Hematopoietic multipotent progenitor cell treated with erythropoietin and hydrocortisone succinate and interleukin-3 and kit ligand, for 17 days (in vitro differentiated cells): ENCODE data around the gene SV2C.
"Not testable (repeated sequence)": the region's sequence is repeated elsewhere in the genome, so short reads cannot be mapped to it uniquely, and the experiment has no call there.

ENCODE experiments used
- DNase-seq: peaks from one replicate; pipeline ENCODE4 v3.0.0-alpha.2; 2015; ENCODE audit warnings: low spot score

The SV2C gene, protein sequence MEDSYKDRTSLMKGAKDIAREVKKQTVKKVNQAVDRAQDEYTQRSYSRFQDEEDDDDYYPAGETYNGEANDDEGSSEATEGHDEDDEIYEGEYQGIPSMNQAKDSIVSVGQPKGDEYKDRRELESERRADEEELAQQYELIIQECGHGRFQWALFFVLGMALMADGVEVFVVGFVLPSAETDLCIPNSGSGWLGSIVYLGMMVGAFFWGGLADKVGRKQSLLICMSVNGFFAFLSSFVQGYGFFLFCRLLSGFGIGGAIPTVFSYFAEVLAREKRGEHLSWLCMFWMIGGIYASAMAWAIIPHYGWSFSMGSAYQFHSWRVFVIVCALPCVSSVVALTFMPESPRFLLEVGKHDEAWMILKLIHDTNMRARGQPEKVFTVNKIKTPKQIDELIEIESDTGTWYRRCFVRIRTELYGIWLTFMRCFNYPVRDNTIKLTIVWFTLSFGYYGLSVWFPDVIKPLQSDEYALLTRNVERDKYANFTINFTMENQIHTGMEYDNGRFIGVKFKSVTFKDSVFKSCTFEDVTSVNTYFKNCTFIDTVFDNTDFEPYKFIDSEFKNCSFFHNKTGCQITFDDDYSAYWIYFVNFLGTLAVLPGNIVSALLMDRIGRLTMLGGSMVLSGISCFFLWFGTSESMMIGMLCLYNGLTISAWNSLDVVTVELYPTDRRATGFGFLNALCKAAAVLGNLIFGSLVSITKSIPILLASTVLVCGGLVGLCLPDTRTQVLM

DNA sequence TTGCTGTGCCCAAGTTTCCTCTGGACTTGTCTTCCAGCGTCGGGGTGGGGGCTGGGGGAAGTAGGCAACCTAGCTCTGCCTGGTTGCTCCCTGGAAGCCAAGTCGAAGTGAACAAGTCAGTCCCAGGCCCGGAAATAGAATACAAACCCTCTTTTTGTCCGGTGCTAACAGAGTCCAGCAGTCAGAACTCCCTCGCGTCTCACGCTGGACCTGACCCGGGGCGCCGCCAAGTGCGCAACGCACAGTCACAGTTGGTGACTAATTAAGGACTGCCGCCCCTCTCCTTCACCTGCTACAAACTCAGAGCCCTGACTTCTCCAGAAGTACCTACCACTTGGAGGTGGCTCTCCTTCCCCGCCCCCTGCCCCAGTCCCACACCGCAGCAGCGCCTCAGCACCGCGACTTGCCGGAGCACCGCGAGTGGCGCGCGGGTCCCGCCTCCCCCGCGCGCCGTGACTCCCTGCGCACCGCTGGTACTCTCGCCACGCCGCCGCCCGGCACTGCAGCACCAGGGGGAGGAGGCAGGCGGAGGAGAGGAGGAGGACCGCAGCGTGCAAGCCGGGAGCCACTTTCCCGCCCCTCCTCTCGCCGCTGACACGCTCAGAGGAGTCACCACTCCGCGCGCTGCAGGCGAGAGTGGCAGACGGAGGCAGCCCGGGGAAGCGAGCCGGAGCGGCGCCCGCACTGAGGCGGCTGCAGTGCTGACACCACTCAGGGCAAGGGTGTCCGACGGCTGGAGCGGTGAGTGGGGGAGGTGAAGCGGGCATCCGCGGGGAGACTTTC is at the start of gene SV2C:
Gene SV2C, plus strand, starts transcription at position 612 of the 783 bp plus-strand sequence. CDS start 48,368 bp downstream, outside the sequence.
- DNase-seq, result no peak

DNA sequence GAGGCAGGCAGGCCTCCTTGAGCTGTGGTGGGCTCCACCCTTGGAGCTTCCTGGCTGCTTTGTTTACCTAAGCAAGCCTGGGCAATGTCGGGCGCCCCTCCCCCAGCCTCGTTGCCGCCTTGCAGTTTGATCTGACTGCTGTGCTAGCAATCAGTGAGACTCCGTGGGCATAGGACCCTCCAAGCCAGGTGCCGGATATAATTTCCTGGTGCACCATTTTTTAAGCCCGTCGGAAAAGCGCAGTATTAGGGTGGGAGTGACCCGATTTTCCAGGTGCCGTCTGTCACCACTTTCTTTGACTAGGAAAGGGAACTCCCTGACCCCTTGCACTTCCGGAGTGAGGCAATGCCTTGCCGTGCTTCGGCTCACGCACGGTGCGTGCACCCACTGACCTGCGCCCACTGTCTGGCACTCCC is 45.4 kb upstream of the SV2C start:
- DNase-seq, result not testable (repeated sequence)

DNA sequence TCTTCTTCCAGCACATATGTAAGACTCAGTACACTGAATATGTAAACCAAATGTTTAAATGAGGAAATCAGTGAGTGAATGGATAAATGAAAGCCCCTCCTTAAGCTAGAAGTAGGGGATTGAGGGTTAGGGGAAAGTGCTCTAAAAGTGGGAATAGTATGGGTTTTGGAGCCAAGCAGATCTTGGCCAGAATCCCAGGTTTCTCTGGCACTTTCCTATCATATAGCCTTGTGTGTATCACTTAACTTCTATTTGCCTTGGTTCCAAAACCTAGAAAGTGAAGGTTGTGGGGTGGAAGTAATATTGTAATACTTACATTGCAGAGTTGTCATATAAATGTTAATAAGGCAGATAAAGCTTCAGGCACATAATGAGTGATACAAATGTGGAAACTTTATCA is 45.0 kb upstream of the SV2C start:
- no peak for DNase-seq

DNA sequence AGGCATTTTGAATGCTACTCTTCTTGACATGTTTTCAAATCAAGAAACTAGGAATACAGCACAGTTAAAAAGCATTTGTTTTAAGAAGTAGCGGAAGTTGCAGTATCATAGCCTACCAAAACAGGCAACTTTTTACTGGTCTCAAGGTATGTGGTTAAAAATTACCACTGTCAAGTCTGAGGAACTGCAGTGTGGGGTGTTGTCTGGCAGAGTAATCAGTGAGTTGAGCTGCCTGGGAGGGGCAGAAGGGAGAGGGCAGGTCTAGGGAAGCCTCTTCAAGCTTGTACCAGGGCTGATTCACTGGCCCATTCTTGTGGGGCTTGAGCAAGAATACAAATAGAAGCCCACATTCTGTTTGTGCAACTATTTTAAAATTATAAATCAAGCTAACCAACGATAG is 42.4 kb upstream of the SV2C start:
- DNase-seq, result no peak

DNA sequence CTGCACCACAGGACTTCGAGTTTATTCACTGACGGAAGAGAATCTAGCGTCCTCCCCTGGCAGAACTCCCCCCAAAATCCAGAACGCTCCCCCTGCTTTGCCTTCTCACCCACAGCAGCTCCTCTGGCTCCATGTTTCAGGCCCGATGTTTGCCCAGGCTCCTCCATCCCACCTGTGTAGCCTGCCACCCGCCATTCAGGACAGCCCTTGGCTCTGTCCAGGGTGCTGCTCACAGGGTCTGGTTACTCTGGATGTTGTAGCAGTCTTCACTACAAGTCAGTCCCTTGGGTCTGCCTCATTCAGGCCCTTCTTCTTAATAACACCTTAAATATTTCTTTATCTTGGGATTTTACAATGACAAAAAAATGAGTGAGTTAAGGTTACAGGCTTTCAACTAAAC is 41.3 kb upstream of the SV2C start:
- DNase-seq, result no peak

DNA sequence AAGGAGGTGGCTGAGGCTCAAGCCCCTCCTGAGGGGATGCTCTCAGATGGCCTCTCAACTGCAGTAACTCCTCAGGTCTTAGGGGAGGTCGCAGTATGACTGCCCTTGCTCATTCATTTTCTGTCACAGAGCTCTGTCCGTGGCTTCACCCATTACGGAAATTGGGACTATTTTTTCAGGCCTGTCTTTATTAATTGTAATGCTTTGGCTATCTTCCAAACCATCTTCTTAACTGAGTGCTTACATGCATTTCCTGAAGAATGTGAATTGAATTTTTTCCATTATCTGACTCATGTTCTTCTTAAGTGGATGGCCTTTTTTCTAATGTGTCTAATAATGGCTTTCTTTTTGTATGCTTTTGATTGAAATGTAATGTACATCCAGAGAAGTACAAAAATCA is 36.4 kb upstream of the SV2C start:
- no peak for DNase-seq

DNA sequence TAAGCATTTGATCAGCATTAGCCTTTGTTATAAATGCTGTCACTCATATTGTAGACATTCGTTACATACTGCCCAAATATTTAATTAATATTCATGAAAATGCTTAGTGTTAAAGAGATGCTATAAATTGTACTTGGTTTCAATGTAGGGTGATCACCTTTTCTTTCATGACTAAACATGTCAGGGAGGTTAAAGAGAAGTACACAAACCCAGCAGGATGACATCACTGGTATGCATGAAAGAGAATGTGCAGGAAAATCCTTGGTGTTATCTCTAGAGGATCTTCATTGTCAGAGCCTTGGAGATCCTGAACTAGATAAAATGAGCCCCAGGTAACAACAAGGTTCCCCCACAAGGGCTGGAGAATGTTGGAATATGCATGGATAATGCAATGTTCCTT is 33.0 kb upstream of the SV2C start:
- no peak for DNase-seq

DNA sequence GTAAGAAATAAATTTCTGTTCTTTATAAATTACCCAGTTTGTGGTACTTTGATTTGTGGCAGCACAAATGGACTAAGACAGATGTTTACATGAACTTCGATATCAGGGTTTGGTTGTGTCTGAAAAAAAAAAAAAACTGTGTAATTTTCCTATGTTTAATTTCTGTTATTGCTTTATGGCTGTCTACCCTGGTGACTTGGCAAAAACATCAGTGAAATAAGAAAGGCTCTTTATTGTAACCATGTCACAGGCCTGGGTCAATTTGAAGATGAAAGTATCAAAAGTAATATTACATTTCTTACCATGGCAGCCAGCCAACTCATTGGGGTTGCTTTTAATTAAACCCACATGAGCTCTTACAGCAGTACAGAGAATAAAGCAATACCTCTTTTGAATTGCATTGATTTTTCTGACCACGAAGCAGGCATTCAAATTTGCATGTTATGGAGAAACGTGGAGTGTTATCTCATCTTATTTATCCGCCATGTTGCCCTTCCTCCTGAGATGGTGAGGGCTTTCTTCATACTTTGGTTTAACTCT is 20.6 kb upstream of the SV2C start:
- no peak for DNase-seq

DNA sequence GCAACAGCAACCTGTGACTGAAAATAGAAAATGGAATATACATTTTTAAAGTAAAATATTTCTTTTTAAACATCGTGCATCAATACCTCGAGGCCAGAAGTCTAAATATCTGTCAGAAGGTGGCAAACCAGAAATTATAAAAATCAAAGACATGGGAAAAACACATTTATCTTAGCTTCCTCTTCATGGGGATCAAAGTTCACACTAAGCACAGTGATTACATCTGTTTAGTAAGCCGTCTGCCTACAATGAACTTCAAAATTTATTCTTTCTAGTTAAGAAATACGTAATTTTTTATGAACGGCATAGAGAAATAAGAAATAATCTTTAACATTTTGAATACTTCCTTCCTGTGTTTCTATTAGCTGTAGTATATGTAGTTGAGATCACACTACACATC is 17.9 kb upstream of the SV2C start:
- no peak for DNase-seq

DNA sequence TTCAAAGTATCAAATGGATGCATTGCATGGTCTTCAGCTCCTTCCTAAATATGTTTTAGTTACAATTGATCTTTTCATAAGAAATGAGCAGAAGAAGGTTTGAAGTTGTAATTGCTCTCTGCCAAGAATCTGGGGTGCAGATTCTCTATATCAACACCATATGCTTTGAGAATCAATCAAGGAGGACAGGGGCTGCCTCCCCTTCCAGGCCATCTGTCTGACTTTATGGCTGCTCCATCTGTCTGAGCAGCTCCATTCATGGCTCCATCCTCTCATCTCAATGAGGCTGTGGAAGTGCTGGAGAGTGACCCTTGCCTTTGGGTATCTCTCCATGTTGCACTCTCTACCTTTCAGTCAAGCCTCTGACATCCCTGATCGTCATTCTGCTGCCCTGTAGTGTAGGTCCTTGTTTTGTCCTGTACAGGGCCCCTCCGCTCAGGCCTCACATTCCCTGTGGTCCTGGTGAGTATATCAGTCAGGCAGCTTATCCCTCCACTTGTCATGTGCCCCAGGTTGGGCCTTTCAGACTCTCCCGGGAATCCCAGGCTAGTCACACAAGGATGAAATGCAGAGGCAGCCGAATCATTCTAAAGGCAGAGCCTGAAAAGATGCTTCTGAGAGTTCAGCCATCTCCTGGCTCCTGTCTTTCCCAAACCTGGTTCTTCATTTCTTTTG is 14.0 kb upstream of the SV2C start:
- no peak for DNase-seq

DNA sequence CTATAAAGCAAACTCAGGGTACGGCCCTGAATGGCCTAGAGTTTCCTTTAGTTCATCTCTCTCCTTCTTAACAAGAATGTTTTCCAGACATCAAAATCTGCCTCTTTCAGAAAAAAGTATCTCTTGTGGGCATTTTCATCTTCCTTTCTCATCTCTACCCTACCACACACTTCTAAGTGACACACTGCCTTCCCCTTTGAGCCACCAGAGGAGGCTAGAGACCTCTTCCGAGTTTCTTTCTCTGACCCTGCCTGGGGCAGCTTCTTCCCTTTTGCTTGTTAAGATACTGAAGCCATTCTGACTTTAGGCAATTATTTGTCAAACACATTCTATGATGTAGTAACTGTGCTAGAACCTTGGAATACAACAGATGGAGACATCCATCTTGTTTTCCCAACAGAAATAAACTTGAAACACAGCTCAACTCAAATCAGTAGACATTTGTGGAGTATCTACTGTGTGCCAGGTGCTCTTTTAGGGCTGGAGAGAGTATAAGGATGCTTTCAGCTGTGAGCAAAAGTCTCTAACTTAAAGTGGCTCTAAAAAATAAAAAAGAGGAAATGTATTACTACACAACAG is 8.6 kb upstream of the SV2C start:
- no peak for DNase-seq

DNA sequence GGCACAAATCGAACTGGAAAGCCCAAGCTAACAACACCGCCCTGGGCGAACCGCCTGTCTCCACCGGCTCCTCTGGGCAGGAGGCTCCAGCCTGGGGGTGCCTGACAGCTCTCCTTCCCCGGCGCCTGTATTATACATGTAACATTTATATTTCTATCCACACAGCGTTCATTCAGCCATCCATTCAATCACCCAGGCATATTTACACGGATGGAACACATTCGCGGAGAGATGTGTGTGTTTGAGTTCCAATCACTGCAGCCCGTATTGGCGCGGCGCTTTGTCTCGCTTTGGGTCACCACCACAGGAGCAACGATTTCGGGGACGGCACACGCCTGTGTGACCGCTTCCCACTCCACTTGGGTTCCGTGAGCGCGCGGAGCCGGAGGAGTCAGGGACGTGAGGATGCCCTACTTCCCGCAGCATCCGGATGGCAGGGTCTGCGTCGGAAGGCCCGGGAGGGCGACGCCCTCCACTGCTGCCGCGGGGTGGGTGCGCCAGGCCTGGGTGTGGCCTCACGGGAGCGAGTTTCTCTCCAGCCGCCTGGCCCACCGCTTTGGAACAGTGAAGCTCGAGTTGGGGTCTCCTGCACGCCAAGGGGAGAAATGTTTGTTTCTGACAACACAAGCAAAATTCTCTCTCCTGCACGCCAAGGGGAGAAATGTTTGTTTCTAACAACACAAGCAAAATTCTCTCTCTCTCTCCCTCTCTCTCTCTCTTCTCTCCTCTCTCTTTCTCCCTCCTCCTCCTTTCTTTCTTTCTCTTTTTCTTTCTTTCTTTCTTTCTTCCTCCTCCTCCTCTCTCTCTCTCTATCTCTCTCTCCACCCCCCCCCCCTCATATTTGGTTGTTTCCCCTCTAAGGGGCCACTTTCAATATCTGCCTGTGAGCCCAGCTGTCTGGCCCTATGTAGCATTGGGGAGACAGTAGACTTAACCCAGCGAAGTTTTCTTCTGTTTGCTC is 1.1 kb upstream of the SV2C start:
- no peak for DNase-seq

DNA sequence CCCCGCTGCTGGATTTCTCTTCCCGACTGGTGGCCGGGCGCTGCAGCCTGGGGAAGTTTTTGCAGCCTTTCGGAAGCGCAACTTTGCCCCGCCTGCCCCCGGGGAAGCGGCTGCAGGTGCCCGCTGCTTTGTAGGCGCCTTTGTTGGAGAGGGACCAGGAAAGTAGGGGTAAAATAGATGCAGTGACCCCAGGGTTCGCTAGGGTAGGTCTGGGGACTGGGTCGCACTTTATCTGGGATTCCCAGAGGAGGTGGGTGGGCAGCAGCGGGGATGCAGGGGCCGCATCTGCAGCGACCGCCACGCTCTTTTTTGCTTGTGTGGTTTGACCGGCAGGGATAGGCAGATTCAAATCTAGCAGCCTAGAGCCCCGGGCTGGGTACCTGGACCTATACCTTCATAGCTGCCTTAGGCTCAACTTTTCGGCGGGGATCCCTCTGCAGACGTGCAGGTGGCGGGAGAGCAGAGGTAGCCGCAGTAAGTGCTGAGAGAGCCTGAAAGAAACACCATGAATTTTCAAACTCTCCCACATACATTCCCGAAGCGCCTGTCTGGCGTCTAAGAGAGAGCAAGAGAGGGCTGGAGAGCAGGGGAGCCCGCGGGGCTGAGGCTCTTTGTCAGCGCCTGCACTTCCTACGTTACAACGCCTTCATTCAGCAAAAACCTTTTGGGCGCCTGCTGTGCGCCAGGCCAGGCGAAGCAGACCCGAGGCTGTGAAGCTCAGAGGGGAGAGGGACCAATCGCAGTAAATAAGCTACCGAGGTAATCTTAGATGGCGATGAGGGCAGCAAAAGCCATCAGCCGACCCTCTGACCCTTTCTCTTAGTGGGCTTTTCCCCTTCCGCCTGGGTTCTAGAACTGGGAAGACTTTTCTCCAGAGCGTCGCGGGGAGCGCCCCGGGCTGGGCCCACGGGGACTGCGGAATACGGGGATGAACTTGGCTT is 642 bp downstream of the SV2C start:
- no peak for DNase-seq

DNA sequence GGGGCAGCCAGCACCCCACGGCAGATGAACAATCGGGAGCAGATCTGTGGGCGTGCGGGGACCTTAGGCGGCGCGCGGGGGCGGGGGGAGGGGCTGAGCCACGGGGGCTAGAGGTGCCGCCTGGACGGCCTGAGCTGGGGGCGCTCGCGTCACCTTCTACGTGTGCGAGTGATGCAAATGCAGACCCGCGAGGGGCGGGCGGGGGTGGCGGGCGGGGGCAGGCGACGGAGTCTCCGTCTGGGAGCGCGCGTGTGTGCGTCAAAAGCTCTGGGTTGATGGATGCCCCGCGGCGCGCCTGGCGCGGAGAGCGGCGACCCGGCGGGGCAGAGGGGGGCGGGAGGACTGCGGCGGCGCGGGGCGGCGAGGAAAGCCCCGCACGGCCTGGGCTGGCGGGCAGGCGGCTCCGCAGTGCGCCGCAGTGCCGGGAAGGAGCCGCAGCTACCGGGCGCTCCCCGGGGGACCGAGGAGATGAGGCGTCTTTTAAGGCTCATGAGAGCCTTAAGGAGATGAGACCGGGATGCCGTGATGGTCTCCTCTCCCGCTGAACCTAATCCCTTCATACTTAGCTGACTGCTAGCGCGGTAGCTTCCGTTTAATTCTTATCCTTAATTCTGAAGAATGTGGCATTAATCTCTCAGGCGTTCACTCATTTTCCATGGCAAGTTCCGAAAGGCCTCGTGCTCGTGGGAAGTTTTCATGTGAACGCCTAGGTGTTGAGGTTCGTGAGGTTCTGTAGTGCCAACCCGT is 1.5 kb downstream of the SV2C start:
- DNase-seq, result no peak

DNA sequence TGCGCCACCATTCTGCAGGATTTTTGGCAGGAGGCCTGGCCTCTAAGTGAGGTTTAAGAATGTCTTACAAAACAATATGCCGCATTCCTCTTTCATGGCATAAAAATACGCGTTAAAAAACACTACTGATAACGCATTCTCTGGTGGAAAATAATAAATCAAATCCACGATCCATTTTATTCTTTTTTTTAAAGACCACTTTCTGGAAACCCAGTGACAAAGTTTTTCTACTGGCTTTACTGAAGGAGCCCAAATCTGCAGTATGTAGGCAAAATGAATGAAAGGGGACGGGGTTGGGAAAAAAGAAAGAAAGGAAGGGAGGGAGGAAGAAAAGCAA is 2.0 kb downstream of the SV2C start:
- DNase-seq, result no peak

DNA sequence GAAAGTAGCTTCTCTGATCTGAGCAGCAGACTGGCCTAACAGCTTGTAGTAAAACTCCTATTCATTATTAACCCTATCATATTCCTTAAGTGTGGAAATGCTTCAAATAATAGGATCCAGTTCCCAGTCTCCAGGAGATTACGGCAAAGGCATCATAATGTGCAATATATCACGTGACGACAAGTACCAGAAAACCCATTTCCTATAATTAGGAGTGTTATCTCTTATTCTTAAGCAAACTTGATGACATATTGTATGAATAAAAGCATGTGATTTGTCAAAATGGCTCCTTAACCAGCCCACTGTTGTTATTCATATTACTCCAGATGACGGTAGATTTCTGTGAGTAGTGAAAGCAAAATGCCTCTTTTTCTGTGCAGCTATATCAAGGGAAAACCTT is 2.9 kb downstream of the SV2C start:
- DNase-seq, result no peak

DNA sequence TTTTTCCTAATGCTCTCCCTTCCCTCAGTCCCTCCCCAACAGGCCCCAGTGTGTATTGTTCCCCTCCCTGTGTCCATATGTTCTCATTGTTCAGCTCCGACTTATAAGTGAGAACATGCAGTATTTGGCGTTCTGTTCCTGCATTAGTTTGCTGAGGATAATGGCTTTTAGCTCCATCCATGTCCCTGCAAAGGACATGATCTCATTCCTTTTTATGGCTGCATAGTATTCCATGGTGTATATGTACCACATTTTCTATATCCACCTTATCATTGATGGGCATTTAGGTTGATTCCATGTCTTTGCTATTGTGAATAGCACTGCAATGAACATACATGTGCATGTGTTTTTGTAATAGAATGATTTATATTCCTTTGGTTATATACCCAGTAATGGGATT is 6.0 kb downstream of the SV2C start:
- not testable (repeated sequence) for DNase-seq

DNA sequence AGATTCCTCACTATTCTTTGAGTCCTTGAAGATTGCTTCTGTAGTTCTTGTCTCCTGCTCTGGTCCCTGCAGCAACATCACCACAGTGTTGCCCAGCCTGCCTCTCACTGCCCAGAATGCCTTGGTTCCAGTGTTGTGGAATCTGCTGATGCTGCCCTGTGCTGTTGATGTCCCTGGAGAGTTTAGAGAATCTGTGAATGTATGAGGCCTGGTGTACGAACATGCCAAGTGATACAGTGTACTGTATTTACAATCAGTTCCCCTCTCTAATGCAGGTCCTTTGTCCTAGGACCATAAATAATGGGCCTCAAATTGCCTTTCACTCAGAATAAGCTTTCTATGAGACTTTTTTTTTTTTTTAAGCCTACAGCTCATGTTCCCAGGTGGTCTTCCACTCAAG is 8.2 kb downstream of the SV2C start:
- no peak for DNase-seq

DNA sequence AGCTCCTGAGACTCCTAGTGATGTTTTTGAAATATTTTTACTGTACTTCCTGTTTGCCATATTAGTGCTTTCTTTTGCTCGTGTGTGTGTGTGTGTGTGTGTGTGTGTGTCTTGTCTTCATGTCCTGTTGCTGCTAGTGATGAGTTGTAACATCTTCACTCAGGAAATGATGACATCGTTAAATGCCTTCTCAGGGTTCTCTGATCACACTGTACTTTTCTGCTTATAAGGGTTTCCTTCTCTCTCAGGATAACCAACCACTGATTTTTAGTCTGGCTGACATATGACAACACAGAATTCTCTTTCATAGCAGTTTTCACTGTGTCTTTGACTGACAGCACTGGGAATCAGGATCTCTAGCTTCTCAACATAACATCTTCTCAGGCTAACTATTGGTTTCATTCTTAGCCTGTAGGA is 16.1 kb downstream of the SV2C start:
- DNase-seq, result no peak
